Stimulated activated CD8-positive, alpha-beta memory T cell treated with anti-CD3 and anti-CD28 coated beads, Interleukin-12 subunit alpha, Interleukin-12 subunit beta, amount 100 ng/mL, for 24 hours (primary cell): ENCODE measurements around the gene DCLRE1B.
A peak's percentile ranks its signal among the peaks of the same experiment; 100 is the strongest.

Experiments
- DNase-seq: peaks from one replicate; pipeline ENCODE4 v3.0.0-alpha.2; 2020; ENCODE audit errors: extremely low read depth

The DCLRE1B gene

DNA sequence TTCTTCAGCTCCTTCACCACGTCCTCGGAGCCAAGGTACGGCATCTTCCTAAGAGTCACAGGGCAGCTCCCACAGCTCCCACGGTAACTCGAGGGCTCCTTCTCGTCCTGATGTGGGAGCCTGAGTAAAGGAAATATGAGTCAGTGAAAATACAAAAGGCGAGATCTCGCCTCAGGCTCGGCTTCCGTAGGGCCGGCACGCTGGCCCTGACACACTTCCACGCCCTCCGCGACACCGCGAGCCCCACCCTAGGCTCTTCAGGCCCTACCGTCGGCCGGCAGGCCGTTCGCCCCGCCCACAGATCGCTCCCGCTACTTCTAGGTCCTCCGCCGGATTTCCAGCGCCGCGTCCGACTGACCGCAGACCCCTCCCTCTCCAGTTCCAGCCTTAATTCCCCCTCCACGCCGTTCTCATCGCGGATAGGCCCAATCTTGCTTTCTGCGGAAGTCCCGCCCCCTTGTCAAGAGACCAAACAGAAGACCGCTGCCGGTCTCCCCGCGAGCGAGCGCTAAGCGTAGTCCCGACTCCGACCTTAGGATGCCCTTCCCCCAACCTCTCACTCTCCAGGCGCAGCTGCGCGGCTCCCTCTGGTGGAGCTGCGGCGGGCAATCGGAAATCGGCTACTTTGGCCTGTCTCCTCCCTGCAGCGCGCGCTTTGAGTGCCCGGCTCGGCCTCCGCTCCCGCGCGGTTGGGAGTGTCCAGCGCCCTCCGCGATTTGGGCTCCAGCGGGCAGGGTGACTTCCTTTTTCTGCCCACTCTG, at the start of gene DCLRE1B, which contains the start of gene AP4B1:
Gene DCLRE1B (plus strand): TSS at position 653 of the 761 bp plus-strand sequence. CDS start 261 bp downstream, outside the sequence.
Gene AP4B1 (minus strand): TSS at position 126 of the 761 bp plus-strand sequence. CDS start 82 bp downstream, at position 44.
- peak; percentile 96 for DNase-seq

DNA sequence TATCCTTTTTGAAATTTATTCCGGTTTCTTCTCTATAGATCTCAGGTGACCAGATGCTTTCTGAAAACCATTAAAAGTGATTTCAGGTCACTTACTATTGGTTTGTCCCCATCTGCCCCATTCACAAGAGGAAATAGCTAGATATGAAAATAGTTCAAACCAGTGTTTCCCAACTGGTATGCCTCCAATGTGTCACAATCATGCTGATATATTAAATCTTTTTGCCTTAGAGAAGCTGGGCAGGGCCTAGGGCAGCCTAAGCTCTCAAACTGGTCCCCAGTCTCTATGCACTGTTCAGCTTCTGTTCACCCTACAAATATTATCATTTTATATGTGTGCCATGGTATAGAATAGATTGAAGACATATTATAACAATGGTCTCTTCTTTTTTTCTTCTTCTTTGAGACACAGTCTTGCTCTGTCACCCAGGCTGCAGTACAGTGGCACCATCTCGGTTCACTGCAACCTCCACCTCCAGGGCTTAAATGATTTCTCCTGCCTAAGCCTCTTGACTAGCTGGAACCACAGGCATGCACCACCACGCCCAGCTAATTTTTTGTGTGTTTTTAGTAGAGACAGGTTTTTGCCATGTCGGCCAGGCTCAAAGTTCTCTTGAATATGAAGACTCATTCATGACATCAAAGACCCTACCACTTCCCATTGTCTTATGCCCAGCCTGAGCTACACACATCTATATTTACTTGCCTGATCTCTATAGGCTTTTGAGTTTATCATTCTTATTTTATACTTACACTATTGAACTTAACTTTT, 49.3 kb upstream of the DCLRE1B start:
- DNase-seq = no peak

DNA sequence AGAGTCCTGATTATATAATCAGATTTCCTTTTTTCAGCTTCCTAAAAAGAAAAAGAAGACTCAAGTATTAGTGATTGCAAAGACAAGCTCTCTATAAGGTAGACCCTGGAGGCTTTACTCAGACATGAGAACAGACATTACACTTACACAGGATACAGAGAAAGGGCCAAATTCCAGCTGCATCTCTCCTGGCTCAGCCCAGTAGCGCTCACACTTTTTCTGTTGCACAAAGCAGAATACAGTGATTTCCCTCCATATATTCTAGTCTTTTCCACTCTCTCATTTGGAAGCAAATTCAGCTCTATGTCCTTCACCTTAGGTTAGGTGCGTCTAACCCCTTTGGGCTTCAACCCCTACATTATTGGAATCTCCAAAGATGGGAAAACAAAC, 48.7 kb upstream of the DCLRE1B start:
- DNase-seq = no peak

DNA sequence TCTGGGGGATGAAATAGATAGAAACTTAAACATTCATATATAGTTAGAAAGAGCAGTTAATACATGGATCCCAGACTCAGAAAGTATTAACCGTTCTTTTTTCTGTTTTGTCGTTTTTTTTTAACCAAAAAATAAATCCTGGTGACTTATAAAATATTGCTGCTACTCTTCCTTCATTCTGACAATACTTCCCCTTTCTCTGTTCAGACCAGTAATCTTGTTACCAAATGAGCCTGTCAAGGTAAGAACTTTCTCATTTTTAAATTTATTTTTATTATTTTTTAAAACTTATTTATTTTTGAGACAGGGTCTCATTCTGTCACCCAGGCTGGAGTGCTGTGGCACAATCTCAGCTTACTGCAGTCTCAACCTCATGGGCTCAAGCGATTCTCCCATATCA, 47.4 kb upstream of the DCLRE1B start:
- DNase-seq = no peak

DNA sequence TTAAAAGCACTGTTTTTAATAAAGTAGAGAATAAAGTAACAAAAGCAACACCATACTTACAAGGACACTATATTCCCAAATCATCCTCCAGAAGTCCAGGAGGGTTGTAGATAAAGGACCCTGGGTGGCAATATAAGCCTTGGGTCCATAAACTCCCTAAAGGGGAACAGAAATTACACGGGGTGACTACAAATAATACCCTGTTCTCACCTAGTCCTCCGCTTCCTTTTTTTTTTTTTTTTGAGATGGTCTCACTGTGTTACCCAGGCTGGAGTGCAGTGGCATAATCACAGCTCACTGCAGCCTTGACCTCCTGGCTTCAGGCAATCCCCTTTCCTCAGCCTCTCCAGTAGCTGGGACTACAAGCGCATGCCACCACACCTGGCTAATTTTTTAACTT, 46.7 kb upstream of the DCLRE1B start:
- DNase-seq = no peak

DNA sequence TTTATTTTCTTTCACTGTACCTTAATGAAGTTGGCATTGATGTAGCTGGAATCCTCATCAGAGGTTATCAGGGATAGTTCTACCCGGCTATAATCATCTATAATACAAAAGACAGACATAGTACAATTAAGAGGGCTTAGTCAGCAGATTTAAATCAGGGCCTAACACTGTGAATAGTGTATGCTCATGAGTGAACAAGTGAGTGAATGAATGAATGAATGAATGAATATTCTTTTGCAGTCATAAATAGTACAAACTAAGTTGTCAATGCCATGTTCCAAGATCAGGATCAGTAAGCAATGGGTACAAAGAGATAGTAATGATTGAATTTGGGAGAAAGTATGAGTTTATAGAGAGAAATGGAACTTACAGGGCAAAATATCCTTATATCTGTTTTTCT, 46.1 kb upstream of the DCLRE1B start:
- no peak for DNase-seq

DNA sequence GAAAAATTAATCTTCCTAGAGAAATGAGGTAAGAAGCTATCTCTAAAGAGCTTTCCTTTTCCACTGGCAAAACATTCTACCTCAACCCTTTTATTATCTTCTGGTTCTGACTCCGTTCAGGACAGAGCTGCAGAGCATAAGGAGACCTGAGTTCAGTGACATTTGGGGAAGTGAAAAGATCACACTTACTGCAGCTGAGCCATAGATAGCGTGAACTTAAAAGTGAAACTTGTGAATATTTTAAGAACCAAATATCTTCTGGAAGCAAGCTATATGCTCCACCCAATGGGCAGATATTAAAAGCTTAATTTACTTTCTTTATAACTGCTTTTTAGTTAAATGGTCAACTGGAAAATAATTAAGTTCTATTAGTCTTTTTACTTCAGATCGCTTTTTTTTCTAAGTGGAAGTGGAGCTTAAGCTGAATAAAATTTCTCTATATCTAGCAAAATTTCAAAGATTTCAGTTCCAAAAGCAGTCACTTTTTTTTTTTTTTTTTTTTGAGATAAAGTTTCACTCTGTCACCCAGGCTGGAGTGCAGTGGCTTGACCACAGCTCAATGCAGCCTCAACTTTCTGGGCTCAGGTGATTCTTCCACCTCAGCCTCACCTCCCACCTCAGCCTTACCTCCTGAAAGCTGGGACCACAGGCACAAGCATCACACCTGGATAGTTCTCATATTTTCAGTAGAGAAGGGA, 45.5 kb upstream of the DCLRE1B start:
- no peak for DNase-seq

DNA sequence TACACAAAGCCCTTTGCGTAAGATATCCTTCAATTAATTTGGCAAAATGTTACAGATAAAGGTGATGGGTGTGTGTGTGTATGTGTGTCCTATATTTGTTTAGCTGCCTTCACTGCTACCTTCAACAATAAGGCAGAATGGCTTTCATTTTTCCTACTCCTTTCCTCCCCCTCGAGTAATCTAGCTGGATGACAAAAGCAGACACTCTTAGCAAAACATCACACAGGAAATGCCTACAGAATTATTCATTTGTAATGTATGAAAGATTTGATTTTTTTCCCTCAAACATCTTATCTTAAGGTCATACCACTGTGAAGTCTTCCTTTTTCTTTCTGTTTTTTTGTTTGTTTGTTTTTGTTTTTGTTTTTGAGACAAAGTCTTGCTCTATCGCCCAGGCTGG, 44.2 kb upstream of the DCLRE1B start:
- DNase-seq = no peak

DNA sequence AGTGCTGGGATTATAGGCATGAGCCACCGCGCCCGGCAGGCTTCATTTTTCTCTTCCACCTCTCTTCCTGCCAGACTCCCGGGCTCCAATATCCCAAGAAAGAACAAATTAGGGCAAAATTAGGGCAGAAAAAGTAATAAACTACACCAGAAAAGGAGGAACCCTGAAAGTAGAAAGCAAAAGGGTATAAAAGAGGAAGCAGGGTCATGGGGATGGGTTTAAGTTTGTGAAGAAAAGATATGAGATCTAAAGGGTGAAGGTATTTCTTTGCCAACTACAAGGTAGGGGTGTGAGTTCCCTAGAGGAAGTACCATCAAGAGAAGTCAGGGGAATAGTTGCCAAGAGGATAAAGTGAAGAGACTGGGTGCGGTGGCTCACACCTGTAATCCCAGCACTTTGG, 43.5 kb upstream of the DCLRE1B start:
- DNase-seq = no peak

DNA sequence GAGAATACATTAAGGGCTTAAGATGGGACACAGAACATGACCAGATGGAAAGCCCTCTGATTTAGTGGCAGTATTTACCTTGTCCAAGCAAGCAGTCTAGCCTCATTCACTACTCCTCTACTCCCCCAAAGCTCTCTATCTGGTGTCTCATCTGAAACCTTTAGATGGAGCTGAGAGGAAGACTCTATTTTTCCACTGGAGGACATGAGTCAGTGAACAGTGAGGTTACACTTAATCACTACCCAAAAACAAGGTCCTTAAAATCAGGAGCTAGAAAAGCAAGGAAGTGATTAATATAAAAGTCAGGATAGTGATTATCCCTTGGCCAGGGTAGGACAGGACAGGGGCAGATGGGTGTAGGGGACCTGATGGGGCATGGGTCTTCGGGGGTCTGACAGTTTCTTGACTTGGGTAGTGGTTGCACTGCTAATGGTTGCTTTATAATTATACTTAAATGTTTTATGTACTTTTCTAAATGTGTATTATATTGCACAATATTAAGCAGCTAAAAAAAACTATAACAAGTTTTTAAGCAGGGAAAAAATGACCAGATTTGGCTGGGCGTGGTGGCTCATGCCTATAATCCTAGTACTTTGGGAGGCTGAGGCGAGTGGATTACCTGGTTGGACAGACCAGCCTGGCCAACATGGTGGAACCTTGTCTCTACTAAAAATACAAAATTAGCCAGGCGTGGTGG, 36.6 kb upstream of the DCLRE1B start:
- no peak for DNase-seq

DNA sequence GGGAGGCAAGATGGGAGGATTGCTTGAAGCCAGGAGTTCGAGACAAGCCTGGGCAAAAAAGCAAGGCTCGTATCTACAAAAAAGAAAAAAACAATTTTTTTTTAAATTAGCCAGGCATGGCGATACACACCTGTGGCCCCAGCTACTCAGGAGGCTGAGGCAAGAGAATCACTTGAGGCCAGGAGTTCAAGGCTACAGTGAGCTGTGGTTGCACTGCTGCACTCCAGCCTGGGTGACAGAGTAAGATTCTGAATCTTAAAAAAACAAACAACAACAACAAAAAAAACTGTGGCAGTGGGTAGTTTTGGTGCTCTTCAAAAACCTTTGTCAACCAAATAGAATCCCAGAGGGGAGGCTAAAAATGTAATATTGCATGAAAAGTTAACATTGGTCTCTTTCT, 34.3 kb upstream of the DCLRE1B start:
- no peak for DNase-seq

DNA sequence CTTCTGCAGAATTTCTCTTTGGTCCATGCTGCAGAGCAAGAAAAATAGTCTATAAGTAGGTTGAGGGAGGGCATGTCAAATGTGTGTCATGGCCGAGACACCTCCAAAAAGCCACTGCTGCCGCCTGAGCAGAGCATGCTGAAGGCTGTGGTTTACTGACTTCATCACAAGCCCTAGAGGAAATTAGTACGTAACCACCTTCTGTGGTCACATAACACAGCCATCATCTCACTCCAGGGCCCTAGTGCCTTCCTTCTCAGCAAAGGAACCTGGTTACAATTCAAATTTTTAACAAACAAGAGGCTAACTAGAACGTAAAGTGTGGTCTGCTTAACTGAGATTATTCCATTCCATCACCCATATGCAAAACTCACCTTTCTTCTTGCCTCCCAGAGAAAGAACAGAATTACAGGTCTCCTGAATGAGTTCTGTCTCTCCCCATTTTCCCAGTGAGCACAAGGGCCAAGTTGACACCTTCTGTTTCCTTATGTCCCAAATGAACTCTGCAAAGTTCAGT, 33.5 kb upstream of the DCLRE1B start, which contains the start of gene PTPN22:
Gene PTPN22 (minus strand): TSS at position 116 of the 517 bp plus-strand sequence.
- peak; percentile 44 for DNase-seq

DNA sequence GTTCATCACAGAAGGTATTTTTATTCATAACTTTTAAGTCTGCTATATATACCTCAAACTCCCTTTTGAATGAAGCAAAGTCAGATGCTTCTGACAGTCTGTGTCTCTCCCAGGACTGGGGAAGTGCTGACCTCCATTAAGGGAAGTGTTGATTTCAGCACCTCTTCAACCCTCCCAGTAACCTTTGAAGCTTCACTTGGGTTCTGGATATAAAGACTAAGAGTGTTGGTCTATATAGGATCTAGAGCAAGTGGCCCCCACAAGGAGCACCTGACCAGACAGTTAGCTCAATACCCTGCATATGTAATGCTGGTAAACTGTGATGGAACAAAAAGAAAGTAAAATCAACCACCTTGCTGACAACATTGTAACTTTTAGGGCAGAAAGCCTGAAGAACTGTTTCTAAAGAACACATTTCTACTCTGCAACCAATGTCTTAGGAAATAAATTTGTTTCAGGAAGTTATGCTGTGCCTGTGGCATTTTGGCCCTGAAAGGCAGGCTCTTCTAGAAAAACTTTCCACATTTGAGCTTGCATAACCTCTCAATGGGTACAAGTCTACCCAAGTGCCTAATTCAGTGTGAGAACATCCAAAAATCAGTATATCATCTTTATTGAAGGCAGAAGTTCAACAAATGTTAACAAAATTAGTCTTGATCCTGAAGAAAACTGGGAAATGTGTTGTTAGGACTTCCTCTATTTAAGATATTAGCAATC, 32.7 kb upstream of the DCLRE1B start:
- no peak for DNase-seq

DNA sequence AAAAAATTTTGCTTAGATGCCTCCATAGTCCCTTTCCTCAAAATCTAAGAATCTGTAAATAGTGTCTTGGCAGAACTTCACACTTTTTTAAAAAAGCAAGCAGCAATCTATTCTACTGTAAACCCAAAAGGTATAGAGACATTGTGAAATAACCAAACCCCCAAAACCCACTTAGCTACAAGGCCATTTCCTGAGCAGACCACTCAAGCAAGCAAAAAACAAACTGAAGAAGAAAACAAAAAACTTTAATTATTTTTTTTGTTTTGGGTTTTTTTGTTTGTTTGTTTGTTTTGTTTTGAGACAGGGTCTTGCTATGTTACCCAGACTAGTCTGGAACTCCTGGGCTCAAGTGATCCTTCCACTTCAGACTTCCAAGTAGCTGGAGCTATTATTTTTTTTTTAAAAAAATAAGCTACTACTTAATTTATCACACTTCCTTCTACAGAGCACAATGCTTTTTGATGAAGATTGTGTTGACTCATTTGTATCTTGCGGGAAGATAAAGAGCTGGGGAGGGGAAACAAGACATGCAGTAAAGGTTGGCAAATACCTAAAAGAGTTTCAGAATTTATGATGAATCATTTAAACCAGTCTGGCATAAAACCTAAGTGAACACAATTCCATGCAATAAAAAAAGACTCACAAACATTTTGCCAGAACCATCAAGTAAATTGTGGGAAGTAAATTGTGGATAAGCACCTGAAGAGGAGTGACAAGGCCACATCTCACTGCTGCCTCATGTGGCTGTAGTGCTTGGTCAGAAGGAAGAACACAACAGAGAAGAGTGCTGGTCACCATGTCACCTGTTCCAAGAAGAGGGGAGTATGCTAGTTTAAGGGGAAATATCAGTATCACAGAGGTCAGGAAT, 30.9 kb upstream of the DCLRE1B start:
- no peak for DNase-seq

DNA sequence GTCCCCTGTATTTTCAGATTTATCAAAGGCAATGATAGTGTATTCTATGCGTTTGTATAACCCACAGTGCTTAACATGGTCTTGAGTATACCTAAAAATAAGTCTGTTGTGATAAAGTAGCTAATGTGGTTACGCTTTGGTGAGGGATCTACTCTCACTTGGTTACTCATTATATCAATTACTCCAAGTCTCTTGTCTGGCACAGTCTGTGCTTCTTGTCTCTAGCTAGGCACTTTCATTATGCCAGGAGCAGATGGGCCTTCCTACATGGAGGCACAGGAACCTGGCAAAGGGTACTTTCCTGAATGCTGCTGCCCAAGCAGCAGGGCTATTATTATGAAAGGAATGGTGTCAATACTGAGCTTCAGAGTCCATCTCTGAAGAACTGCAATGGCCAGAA, 29.4 kb upstream of the DCLRE1B start:
- DNase-seq = no peak

DNA sequence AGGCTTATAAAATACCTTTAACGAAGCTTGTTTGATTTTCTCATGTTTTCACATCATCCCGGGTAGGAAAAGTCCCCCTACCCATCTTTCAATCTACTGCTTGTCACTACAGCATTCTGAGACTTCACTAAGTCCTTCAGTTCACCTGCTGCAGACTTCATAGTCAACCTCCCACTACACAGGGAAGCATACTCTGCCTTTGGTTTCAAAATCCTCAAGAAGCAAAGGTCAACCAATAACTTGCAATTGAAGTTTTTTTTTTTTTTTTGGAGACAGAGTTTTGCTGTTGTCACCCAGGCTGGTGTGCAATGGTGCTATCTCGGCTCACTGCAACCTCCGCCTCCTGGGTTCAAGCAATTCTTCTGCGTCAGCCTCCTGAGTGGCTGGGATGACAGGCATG, 28.9 kb upstream of the DCLRE1B start:
- DNase-seq = no peak

DNA sequence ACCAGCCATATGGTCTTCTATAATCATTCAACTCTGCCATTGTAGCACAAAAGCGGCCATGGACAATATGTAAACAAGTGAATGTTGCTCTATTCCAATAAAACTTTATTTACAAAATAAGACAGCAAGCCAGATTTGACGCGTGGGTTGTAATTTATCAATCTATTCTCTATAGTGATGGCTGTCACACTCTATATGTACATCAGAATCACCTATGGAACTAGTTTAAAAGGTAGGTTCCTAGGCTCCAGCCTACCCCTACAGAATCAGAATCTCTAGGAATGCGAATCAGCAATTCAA, 25.4 kb upstream of the DCLRE1B start:
- no peak for DNase-seq

DNA sequence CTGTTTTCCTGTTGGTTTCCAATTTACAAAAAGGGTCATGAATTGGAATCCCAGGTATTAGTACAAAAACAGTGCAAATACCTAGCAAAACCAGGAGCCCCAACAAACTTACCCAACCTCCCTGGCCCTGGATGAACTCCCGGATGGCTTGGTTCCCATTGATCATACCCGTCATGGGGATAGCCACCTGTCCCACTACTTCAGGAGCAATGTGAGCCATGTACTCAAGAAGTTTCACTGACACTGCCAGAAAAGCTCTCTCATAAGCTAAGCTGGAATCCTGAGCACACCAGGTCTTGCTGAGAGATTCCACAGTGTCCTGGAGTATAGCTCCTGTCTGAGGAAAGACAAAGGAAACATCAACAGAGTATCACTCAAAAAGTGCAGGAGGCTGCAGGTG, 23.5 kb upstream of the DCLRE1B start:
- DNase-seq = no peak

DNA sequence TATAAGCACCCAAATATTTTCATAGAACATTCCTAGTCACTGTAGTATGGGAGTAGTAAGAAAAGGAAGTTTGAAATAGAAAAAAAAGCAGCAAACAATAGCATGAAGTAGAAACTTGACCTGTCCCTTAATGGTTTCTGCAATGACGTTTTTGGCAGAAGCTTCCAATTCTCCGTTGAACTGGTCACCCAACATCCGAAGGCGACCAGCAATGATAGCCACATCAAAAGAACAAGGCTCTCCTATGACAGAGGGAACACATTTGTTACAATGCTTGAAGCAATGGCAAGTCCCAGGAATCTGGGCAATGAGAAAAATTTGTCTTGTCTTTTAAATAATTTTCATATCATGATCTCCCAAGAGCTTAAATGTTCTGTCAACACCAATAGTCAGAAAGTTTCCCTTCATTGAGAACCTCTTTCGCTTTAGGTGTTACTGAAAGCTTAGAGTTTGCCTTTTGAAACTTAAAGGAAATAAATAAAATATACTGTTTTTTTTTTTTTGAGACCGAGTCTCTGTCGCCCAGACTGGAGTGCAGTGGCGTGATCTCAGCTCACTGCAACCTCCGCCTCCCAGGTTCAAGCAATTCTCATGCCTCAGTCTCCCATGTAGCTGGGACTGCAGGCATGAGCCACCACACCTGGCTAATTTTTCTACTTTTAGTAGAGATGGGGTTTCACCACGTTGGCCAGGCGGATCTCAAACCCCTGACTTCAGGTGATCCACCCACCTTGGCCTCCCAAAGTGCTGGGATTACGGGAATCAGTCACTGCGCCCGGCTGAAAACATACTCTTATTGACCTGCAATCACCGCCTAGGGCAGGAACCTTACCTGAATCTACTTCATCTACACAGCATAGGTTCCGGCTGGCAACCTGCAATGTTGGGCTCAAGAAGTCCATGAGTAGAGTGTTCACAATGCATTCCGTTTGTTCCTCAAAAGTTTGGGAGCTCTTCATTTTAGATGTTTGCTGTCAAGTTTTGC, 18.4 kb upstream of the DCLRE1B start:
- DNase-seq = no peak
